ENCODE data around the gene PRKAR2B. TPM values are rescaled to one million over a fixed set of nuclear protein-coding genes. Genes with fewer than 3 reads are reported as not detected.
"Not testable (repeated sequence)": the region's sequence is repeated elsewhere in the genome, so short reads cannot be mapped to it uniquely, and the experiment has no call there.

The PRKAR2B gene
- total RNA-seq, 1 donor from 2014 or later, result 0.80 TPM

- DNase-seq (ENCODE audit: low read depth), result not testable (repeated sequence)
Measured at GRCh38 chr7:107155726-107156125, 111.2 kb downstream of the PRKAR2B start.

GRCh38 chr7:107157091-107157490, 112.6 kb downstream of the PRKAR2B start:
- no peak for DNase-seq (ENCODE audit: low read depth)

GRCh38 chr7:107158028-107158427, 113.5 kb downstream of the PRKAR2B start:
- DNase-seq (ENCODE audit: low read depth), result no peak

GRCh38 chr7:107160389-107160788, 115.9 kb downstream of the PRKAR2B start:
- DNase-seq (ENCODE audit: low read depth), result no peak

GRCh38 chr7:107161415-107161814, 116.9 kb downstream of the PRKAR2B start:
- DNase-seq (ENCODE audit: low read depth), result no peak

- no peak for DNase-seq (ENCODE audit: low read depth)
Measured at GRCh38 chr7:107162475-107162874, 118.0 kb downstream of the PRKAR2B start.

- DNase-seq (ENCODE audit: low read depth), result no peak
Measured at GRCh38 chr7:107164092-107164491, 119.6 kb downstream of the PRKAR2B start.

- no peak for DNase-seq (ENCODE audit: low read depth)
Measured at GRCh38 chr7:107165341-107165740, 120.8 kb downstream of the PRKAR2B start.

- DNase-seq (ENCODE audit: low read depth), result no peak
Measured at GRCh38 chr7:107166736-107167426, 122.4 kb downstream of the PRKAR2B start.

GRCh38 chr7:107167483-107168232, 123.2 kb downstream of the PRKAR2B start:
- DNase-seq (ENCODE audit: low read depth), result peak; percentile 95

- DNase-seq (ENCODE audit: low read depth), result peak; percentile 100
Measured at GRCh38 chr7:107168233-107169119, 124.0 kb downstream of the PRKAR2B start, which contains the start of gene HBP1. HBP1 (plus strand) TSS chr7:107169003; CDS start chr7:107179894, 10,891 bp downstream.

GRCh38 chr7:107169120-107170050, 124.9 kb downstream of the PRKAR2B start:
- peak; percentile 95 for DNase-seq (ENCODE audit: low read depth)

- no peak for DNase-seq (ENCODE audit: low read depth)
Measured at GRCh38 chr7:107170051-107170915, 125.8 kb downstream of the PRKAR2B start.

- DNase-seq (ENCODE audit: low read depth), result no peak
Measured at GRCh38 chr7:107171496-107171895, 127.0 kb downstream of the PRKAR2B start.

GRCh38 chr7:107172276-107173032, 127.9 kb downstream of the PRKAR2B start:
- peak; percentile 59 for DNase-seq (ENCODE audit: low read depth)

- no peak for DNase-seq (ENCODE audit: low read depth)
Measured at GRCh38 chr7:107173191-107173590, 128.7 kb downstream of the PRKAR2B start.

GRCh38 chr7:107173691-107174406, 129.3 kb downstream of the PRKAR2B start:
- no peak for DNase-seq (ENCODE audit: low read depth)

GRCh38 chr7:107179326-107180164, 135.0 kb downstream of the PRKAR2B start:
- peak; percentile 86 for DNase-seq (ENCODE audit: low read depth)
